ENCODE measurements around the gene CRIP2.

CRIP2 gene

GRCh38 chr14:105456736-105457617, 17.6 kb upstream of the CRIP2 start:
- DNase-seq (ENCODE audit: low spot score): no peak
- TF ChIP-seq, protein P1, sequence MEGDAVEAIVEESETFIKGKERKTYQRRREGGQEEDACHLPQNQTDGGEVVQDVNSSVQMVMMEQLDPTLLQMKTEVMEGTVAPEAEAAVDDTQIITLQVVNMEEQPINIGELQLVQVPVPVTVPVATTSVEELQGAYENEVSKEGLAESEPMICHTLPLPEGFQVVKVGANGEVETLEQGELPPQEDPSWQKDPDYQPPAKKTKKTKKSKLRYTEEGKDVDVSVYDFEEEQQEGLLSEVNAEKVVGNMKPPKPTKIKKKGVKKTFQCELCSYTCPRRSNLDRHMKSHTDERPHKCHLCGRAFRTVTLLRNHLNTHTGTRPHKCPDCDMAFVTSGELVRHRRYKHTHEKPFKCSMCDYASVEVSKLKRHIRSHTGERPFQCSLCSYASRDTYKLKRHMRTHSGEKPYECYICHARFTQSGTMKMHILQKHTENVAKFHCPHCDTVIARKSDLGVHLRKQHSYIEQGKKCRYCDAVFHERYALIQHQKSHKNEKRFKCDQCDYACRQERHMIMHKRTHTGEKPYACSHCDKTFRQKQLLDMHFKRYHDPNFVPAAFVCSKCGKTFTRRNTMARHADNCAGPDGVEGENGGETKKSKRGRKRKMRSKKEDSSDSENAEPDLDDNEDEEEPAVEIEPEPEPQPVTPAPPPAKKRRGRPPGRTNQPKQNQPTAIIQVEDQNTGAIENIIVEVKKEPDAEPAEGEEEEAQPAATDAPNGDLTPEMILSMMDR (IDR thresholded peaks at IDR 0.05; ENCODE audit: extremely low read depth, missing control alignments): no peak

DNA sequence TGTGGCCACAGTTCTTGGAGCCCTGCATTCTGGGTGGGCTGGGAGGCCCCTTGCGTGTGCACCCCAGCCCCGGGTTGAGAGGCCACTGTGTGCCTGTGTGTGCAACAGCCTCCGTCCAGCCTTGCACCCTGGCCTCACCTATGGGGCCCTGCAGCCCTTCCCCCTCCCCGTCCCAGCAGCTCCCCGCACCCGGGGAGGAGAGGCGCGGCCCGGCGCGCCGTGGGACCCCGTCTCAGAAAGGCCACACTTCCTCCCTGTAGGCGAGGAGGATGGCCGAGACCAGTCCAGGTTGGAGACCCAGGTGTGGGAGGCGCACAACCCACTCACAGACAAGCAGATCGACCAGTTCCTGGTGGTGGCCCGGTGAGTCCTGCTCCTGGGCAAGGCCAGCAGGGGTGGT, 16.6 kb upstream of the CRIP2 start:
- TF ChIP-seq, protein P1 (IDR thresholded peaks at IDR 0.05; ENCODE audit: extremely low read depth, missing control alignments): no peak
- no peak for DNase-seq (ENCODE audit: low spot score)

GRCh38 chr14:105458571-105458970, 16.1 kb upstream of the CRIP2 start:
- no peak for DNase-seq (ENCODE audit: low spot score)
- TF ChIP-seq, protein P1 (IDR thresholded peaks at IDR 0.05; ENCODE audit: extremely low read depth, missing control alignments): no peak

DNA sequence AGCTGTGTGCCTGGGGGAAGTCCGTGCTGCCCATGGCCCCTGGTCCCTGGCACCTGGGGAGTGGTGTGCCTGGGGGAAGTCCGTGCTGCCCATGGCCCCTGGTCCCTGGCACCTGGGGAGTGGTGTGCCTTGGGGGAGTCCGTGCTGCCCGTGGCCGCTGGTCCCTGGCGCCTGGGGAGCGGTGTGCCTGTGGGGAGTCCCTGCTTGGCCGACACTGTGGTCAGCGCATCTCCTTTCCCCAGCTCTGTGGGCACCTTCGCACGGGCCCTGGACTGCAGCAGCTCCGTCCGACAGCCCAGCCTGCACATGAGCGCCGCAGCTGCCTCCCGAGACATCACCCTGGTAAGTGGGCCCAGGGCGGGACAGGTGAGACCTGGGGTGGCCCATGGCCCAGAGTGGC, 14.5 kb upstream of the CRIP2 start:
- TF ChIP-seq, protein P1 (IDR thresholded peaks at IDR 0.05; ENCODE audit: extremely low read depth, missing control alignments): no peak
- DNase-seq (ENCODE audit: low spot score): no peak

GRCh38 chr14:105460616-105461015, 14.0 kb upstream of the CRIP2 start:
- TF ChIP-seq, protein P1 (IDR thresholded peaks at IDR 0.05; ENCODE audit: extremely low read depth, missing control alignments): no peak
- DNase-seq (ENCODE audit: low spot score): no peak

GRCh38 chr14:105461903-105462302, 12.7 kb upstream of the CRIP2 start:
- TF ChIP-seq, protein P1 (IDR thresholded peaks at IDR 0.05; ENCODE audit: extremely low read depth, missing control alignments): no peak
- no peak for DNase-seq (ENCODE audit: low spot score)

- TF ChIP-seq, protein P1 (IDR thresholded peaks at IDR 0.05; ENCODE audit: extremely low read depth, missing control alignments): no peak
- DNase-seq (ENCODE audit: low spot score): no peak
Measured at GRCh38 chr14:105464501-105464900, 10.1 kb upstream of the CRIP2 start.

Measured in GM20000 (cell line).